ENCODE data around the gene TMEM100. TPM values are rescaled to one million over a fixed set of nuclear protein-coding genes. Genes with fewer than 3 reads are reported as not detected.

TMEM100 gene
- total and polyA plus RNA-seq, 8 donors, result 0.39 to 4.1 (median 1.9) TPM

DNA sequence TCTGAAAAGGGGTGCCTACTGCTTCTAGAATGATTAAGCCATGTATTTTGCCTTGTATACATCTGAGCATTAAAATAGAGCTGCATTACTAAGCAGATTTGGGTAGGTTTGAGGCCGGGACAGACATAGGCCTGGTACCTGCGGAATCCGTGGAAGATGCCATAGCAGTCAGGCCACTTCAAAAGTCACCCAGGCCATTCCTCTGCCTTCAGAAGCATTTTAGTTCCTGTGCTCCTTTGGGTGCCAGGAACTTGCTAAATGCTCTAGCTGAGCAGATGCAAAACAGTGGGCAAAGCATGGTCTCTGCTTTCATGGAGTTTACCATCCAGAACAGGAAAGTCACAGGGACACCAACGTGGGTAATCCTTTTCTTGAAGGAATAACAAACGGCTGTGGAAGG, 5.7 kb upstream of the TMEM100 start:
- ATAC-seq (no peak), FAIRE-seq (no peak), DNase-seq (no peak)
- TF ChIP-seq, protein P1, sequence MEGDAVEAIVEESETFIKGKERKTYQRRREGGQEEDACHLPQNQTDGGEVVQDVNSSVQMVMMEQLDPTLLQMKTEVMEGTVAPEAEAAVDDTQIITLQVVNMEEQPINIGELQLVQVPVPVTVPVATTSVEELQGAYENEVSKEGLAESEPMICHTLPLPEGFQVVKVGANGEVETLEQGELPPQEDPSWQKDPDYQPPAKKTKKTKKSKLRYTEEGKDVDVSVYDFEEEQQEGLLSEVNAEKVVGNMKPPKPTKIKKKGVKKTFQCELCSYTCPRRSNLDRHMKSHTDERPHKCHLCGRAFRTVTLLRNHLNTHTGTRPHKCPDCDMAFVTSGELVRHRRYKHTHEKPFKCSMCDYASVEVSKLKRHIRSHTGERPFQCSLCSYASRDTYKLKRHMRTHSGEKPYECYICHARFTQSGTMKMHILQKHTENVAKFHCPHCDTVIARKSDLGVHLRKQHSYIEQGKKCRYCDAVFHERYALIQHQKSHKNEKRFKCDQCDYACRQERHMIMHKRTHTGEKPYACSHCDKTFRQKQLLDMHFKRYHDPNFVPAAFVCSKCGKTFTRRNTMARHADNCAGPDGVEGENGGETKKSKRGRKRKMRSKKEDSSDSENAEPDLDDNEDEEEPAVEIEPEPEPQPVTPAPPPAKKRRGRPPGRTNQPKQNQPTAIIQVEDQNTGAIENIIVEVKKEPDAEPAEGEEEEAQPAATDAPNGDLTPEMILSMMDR (IDR thresholded peaks at IDR 0.05), result no peak
- Histone ChIP-seq H3K27me3 (no peaks in the 10 kb centered on the region), H3K9me3 (no peaks in the 10 kb centered on the region), H3K4me1 (no peaks in the 10 kb centered on the region), H3K36me3 (no peaks in the 10 kb centered on the region), H3K4me3 (no peak overlapping the region), H3K27ac (no peak overlapping the region)
- 74 to 77% methylated on average over 5 of the region's 5 CpGs for WGBS, 2 donors
- intact Hi-C loops (cut with DNase I), result no loop called here

GRCh38 chr17:55727920-55728319, 5.3 kb upstream of the TMEM100 start:
- DNase-seq (no peak), FAIRE-seq (no peak), ATAC-seq (no peak)
- Histone ChIP-seq H3K4me1 (no peaks in the 10 kb centered on the region), H3K27ac (no peak overlapping the region), H3K36me3 (no peaks in the 10 kb centered on the region), H3K27me3 (no peaks in the 10 kb centered on the region), H3K4me3 (no peak overlapping the region), H3K9me3 (no peaks in the 10 kb centered on the region)
- WGBS, 2 donors, result 89 to 100% methylated on average over 1 of the region's 1 CpG
- intact Hi-C loops (cut with DNase I), result no loop called here
- TF ChIP-seq, protein P1 (IDR thresholded peaks at IDR 0.05), result no peak

DNA sequence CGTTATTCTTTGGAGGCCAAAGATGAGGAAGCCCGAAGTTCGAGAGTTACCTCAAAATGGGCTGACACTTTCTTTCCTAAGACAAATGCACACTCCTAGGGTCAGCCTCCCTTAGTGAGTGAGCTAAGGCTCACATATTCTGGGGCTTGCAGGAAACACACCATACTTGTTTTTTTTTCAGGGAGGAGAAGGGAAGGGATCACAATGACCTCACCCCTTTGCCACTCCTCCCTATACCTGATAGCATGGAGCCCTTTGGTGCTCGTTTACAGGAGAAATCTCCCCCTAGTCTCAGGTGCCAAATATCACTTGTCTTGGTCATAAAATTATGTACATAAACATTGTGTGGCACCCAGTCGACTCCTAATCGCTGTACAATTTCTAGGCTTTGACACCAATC, 4.6 kb upstream of the TMEM100 start:
- Histone ChIP-seq H3K27ac (no peak overlapping the region), H3K4me3 (no peak overlapping the region), H3K4me1 (no peaks in the 10 kb centered on the region), H3K27me3 (no peaks in the 10 kb centered on the region), H3K36me3 (no peaks in the 10 kb centered on the region), H3K9me3 (no peaks in the 10 kb centered on the region)
- intact Hi-C loops (cut with DNase I), result no loop called here
- 61 to 66% methylated on average over 6 of the region's 6 CpGs for WGBS, 2 donors
- FAIRE-seq (no peak), DNase-seq (no peak), ATAC-seq (no peak)
- TF ChIP-seq, protein P1 (IDR thresholded peaks at IDR 0.05), result no peak

DNA sequence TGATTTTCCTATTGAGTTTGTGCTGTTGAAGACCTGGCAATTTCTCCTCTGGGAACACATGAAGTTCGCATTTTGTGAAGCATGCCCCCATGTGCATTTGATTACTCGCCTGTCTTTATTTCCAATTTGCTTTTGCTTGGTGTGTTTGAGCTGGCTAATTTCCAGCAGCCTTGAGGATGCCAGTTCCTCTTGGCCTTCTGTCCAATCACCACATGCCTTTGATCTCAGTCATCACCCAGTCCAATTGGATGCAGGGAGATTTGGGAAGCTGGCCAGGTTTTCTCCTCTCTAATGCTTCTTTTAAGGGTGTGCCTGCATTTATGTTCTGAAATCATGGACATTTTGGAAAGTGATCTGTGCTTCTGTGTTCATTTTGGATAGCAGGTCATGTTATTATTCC, 3.8 kb upstream of the TMEM100 start:
- H3K27ac ChIP-seq, result no peak overlapping the region
- intact Hi-C loops (cut with DNase I), result no loop called here
- no peaks in the 10 kb centered on the region for H3K27me3 ChIP-seq
- no peaks in the 10 kb centered on the region for H3K4me1 ChIP-seq
- no peaks in the 10 kb centered on the region for H3K36me3 ChIP-seq
- ATAC-seq, result no peak
- FAIRE-seq, result no peak
- WGBS, 2 donors, result 42 to 43% methylated on average over 2 of the region's 2 CpGs
- H3K4me3 ChIP-seq, result no peak overlapping the region
- H3K9me3 ChIP-seq, result no peaks in the 10 kb centered on the region
- TF ChIP-seq, protein P1 (IDR thresholded peaks at IDR 0.05), result no peak
- peak in 1 of 6 donors; percentile 13 for DNase-seq

DNA sequence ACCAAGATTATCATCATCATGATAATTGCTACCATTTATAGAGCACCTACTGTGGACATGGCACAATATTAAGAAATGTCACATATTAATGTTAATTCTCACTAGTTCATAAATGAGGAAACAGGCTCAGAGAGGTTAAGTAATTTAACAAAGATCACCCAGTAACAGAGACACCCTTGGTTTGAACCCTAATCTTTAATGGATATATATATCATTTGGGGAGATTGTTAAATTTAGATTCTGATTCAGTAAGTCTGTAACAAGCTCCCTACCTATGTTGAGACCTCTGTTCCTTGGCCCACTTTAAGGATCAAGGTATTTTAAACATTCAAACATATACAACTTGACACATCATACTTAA, 804 bp upstream of the TMEM100 start:
- DNase-seq (no peak), ATAC-seq (no peak), FAIRE-seq (no peak)
- Histone ChIP-seq H3K27me3 (no peaks in the 10 kb centered on the region), H3K9me3 (no peaks in the 10 kb centered on the region), H3K27ac (no peak overlapping the region), H3K36me3 (no peaks in the 10 kb centered on the region), H3K4me3 (no peak overlapping the region), H3K4me1 (no peaks in the 10 kb centered on the region)
- intact Hi-C loops (cut with DNase I), result no loop called here
- TF ChIP-seq, protein P1 (IDR thresholded peaks at IDR 0.05), result no peak

Measured in pancreas (tissue), 10 donors.